NCI-H82 treated with DMSO at 0.1 percent for 48 hours (cell line): ENCODE results near the gene ASNS.
A peak's percentile ranks its signal among the peaks of the same experiment; 100 is the strongest.
"Not testable (repeated sequence)": the region's sequence is repeated elsewhere in the genome, so short reads cannot be mapped to it uniquely, and the experiment has no call there.

Experiments
- DNase-seq: peaks from one replicate; lab custom pipeline; 2025; ENCODE audit not compliant: unreplicated experiment; lab: John Stamatoyannopoulos, UW

ASNS gene

DNA sequence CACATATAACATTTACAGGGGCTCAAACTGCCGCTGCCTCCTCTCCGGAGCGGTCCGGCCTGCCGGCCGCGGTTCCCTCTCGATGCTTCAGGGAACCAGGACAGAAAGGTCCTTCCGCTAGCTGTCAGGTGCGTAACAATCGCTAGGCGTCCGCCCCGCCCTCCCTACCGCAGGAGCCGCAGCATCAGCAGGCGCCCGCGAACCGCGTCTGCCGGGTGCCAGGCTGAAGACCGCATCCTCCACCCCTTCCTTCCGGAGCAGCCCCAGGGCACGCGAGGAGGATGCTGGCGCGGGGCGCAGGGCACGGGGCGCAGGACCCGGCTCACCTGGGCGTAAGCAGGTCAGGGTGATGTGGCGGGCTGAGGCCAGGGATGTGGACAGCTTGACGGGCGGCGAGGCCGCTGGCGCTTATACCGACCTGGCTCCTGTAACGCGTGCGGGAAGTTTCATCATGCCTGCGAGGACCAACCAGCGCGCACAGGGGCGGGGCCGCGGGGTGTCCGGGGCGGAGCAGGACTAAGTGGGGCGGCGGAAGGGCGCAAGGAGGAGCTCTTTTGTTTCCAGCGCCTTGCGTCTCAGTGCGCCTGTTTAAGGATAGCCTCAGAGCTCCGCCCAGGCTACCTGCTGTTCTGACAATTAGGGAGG is at the start of gene ASNS:
Gene ASNS (minus strand): TSS at position 384 of the 645 bp plus-strand sequence. CDS start 3,252 bp downstream, outside the sequence.
- peak; percentile 86 for DNase-seq

- DNase-seq = not testable (repeated sequence)
Observed at GRCh38 chr7:97921254-97921653, 49.0 kb upstream of the ASNS start.

DNA sequence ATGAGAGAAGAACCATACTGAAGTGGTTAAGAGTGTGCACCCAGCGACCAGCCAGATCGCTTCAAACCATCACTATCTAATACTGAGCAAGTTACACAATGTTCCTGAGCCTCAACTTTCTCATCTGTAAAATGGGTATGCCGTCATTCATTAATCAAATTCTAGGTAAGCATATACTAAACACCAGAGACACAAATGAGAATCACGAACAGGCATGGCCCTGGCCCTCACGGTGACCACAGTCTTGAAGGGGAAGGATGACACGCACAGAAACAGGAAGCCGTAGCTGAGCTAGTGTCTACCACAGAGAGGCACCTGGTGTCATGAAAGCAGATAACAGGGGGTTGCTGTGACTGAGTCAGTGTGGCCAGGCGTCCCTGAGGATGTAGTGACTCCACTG is 43.1 kb upstream of the ASNS start:
- not testable (repeated sequence) for DNase-seq

- DNase-seq = not testable (repeated sequence)
Observed at GRCh38 chr7:97912294-97912693, 40.1 kb upstream of the ASNS start.

- DNase-seq = not testable (repeated sequence)
Observed at GRCh38 chr7:97896893-97897292, 24.7 kb upstream of the ASNS start.

GRCh38 chr7:97891721-97892120 is 19.5 kb upstream of the ASNS start:
- not testable (repeated sequence) for DNase-seq

GRCh38 chr7:97879527-97879926 is 7.3 kb upstream of the ASNS start:
- DNase-seq = not testable (repeated sequence)

DNA sequence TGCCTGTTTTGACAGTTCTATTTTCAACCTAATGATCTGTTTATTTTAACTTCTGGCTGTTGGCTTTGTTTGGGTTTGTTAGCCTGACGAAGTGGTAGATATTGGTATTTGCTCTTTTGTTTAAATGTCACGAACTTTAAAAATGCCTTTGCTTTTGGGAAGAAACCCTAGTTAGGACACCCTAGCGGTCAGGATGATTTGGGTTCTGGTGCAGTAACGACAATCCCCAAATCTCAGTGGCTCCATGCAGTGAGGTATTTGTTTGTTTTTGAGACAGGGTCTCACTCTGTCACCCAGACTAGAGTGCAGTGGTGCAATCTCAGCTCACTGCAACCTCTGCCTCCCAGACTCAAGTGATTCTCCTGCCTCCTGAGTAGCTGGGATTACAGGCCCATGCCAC is 2.7 kb upstream of the ASNS start:
- DNase-seq = not testable (repeated sequence)

- no peak for DNase-seq
Observed at GRCh38 chr7:97873606-97874005, 1.4 kb upstream of the ASNS start.

DNA sequence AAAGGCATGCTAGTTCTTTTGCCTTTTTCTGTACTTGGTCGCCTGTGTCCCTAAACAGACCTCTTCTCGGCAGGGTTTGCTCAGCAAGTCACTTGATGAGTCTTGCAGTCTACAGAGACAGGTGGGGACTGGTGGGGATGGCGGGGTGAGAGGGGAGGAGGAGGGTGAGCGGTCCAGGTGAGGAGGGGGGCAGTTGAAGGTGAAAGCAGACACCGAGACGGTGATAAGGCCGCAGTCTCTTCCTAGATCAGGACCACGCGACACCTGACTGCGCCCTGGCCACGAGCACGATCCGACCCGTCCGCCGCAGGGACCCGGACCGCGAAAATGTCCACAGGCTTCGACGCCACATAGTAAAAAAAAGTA is 566 bp downstream of the ASNS start:
- no peak for DNase-seq

- no peak for DNase-seq
Observed at GRCh38 chr7:97868788-97869187, 3.4 kb downstream of the ASNS start.

GRCh38 chr7:97868314-97868713 is 3.9 kb downstream of the ASNS start:
- no peak for DNase-seq

DNA sequence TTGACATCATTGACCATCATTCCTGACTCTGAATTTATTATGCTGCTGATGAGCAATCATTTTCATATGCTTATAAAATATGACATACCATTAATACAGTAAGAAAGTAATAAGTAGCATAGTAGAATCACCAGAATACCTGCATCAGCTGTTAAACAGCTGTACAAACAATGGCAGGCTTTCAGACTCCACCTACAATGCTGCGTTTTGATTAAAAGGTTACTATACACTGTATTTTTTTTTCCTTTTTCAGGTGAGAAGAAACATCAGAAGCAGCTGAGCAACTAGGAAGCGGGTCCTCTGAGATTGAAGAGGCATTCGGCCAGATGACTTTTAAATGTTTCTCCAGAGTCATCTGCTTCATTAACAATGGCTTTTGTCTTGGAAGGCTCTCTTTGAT is 7.1 kb downstream of the ASNS start:
- no peak for DNase-seq

- DNase-seq = no peak
Observed at GRCh38 chr7:97859606-97860204, 12.5 kb downstream of the ASNS start.

GRCh38 chr7:97858221-97858620 is 14.0 kb downstream of the ASNS start:
- no peak for DNase-seq

DNA sequence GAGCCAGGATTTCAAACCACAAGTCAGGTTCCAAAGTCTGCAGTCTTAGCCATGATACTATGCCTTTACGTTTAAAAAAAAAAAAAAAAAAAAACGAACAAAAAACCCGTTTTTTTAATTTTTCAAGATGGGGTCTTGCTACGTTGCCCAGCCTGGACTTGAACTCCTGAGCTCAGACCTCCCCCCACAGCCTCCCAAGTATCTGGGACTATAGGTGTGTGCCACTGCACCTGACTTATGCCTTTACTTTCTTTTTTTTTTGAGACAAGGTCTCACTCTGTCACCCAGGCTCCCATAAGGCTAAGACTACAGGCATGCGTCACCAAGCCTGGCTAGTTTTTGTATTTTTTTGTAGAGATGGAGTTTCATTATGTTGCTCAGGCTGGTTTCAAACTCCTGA is 14.7 kb downstream of the ASNS start:
- no peak for DNase-seq

DNA sequence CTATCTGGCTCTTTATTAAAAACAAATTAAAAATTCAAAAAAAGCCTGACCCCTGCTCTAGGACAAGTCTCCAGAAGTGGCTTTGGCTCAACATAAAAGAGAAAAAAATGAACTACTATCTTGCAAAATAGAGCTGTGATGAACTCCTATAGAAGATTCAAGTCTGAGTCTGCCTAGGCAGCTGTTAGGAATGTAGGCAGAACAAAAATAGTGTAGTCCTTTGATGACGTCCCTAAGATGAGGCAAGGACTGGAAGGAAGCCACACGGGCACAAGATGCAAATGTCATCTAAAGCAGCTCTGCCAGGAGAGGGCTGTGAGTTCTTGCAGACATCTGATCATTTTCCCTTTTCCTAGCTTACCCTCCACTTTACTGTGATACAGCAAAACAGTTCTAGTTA is 20.5 kb downstream of the ASNS start:
- DNase-seq = no peak

DNA sequence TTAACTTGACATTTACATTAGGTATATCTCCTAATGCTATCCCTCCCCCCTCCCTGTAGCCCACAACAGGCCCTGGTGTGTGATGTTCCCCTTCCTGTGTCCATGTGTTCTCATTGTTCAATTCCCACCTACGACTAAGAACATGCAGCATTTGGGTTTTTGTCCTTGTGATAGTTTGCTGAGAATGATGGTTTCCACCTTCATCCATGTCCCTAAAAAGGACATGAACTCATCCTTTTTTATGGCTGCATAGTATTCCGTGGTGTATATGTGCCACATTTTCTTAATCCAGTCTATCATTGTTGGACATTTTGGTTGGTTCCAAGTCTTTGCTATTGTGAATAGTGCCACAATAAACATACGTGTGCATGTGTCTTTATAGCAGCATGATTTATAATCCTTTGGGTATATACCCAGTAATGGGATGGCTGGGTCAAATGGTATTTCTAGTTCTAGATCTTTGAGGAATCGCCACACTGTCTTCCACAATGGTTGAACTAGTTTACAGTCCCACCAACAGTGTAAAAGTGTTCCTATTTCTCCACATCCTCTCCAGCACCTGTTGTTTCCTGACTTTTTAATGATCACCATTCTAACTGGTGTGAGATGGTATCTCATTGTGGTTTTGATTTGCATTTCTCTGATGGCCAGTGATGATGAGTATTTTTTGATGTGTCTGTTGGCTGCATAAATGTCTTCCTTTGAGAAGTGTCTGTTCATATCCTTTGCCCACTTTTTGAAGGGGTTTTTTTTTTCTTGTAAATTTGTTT is 21.8 kb downstream of the ASNS start:
- DNase-seq = not testable (repeated sequence)

GRCh38 chr7:97847791-97848190 is 24.4 kb downstream of the ASNS start:
- DNase-seq = no peak

- DNase-seq = no peak
Observed at GRCh38 chr7:97846945-97847344, 25.3 kb downstream of the ASNS start.

DNA sequence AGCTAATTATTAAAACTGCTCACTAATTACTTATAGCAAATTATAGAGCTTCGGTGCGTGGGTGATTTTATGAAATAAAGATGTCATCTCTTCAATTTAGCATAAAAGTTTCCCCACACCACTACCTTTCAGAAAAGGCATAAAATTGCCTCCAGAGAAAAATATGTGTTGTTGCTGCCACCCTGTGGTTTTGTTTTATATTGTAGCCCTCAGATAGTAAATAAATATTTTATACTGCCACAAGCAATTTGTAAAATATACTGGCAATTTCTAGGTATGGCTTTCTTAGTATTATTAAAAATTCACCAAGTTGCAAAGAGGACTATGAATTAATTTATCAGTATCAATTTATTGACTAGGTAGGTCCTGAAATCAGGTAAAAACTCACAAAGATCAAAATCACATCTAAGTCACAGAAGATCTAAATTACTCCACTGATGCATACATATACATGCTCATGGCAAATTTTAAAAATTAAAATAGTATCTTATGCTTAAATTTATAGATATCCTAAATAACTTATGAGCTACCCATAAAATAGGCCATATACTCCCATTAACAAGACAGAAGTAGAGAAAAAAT is 26.5 kb downstream of the ASNS start:
- no peak for DNase-seq

- DNase-seq = no peak
Observed at GRCh38 chr7:97844036-97844435, 28.2 kb downstream of the ASNS start.
